Measurements from ENCODE around the gene PIK3C2G. TPM values are rescaled to one million over a fixed set of nuclear protein-coding genes. Genes with fewer than 3 reads are reported as not detected.
A peak's percentile ranks its signal among the peaks of the same experiment; 100 is the strongest.
"Not testable (repeated sequence)": the region's sequence is repeated elsewhere in the genome, so short reads cannot be mapped to it uniquely, and the experiment has no call there.

Gene PIK3C2G
- 17.3 TPM for total RNA-seq

- no peak for ATAC-seq
- no peak for DNase-seq (ENCODE audit: low spot score)
Observed at GRCh38 chr12:18261273-18261672, at the start of gene PIK3C2G. Gene PIK3C2G (plus strand): TSS chr12:18261518. CDS start chr12:18282082, 20,564 bp downstream.

DNA sequence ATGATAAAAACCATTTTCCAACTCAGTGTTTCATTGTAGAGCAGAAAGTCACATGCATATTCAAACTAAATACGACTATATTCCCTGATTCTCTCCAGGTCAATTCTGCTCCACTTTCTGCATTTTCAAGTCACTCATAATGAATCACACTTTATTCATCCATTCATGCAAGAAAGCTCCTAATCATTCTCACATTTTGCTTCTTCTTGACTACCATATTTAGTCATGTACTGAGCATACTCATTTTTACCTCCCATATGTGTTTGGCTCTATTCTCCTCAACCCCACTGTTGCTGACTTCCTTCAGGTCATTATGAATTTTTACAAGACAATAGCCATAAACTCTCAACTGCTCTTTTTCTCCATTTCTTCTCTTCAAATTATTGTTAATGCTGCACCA is 43.4 kb upstream of the PIK3C2G start:
- DNase-seq (ENCODE audit: low spot score) (no peak), ATAC-seq (no peak)

DNA sequence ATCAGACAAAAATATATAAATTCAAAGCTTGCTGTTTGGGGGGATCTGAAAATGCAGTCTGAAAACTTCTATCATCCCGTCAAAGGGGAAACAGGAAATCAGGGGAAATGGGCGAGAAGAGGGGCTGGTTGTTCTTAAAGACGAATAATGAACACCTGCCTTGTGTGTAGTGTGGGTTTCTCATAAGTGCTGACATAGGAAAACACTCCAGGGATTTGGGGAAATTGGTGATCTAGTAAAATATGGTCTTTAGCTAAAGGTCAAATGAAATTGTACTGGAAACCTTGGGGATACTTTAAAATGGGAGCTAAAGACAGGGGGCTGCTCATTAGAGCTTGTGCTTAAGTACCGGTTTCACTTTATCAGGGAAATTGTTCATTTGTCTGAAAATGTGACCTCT is 39.6 kb upstream of the PIK3C2G start:
- DNase-seq (ENCODE audit: low spot score) (no peak), ATAC-seq (no peak)

- peak; percentile 54 for ATAC-seq
- no peak for DNase-seq (ENCODE audit: low spot score)
Observed at GRCh38 chr12:18222699-18223098, 38.6 kb upstream of the PIK3C2G start.

DNA sequence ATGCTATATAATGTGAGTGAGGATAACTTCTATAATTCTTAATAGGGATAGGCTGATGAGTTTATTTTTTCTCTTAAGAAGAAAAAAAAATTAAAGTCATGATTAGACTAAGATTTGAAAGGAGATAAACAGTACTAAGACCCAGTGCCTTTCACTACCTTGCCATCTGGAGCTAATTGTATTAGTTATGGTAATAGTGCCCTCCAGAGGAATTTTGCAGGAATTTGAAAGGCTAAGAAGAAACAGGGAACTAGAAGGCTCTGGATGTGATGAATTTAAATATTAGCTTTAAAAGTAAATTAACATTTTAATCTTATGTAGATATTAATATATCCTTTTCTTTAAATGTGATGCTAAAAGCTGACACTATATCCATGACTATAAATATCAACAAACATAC is 36.6 kb upstream of the PIK3C2G start:
- ATAC-seq: peak; percentile 89
- no peak for DNase-seq (ENCODE audit: low spot score)

DNA sequence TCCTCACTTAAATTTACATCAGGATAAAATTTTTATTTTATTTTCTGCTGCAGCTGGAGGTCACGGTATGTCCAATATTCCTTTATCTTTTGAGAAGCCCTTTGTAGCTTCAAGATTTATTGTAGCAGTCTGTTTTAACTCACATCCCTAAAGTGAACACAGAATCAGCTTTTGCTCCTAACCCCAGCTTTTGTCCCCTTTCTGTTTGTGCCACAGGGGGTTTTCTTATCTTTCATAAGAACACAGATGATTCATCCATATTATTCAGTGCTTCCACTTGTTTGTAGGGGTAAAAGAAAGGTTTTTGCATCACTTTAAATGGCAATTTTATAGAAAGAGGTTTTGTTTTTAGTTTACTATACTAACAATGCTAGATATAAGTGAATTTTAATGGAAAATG is 21.8 kb upstream of the PIK3C2G start:
- DNase-seq (ENCODE audit: low spot score): no peak
- no peak for ATAC-seq

- DNase-seq (ENCODE audit: low spot score): peak; percentile 70
- peak; percentile 80 for ATAC-seq
Observed at GRCh38 chr12:18242380-18243089, 18.8 kb upstream of the PIK3C2G start.

DNA sequence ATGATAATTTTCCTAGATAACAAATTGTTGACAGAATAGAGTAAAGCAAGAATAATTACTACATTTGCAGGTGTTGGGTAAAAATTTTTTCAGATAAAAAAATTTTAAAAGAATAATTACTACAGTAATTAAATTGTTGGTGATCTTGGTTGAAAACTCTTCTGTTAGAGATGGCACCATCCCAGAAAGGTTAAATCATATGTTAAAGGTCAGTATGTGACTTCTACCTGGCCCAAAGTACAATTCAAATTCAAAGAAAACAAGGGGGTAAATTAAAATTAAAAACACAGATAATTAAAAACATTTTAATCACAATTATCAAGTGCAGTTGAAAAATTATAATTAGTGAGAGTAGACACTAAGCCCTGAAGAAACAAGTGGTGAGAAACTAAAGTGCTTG is 18.1 kb upstream of the PIK3C2G start:
- DNase-seq (ENCODE audit: low spot score): no peak
- ATAC-seq: peak; percentile 52

DNA sequence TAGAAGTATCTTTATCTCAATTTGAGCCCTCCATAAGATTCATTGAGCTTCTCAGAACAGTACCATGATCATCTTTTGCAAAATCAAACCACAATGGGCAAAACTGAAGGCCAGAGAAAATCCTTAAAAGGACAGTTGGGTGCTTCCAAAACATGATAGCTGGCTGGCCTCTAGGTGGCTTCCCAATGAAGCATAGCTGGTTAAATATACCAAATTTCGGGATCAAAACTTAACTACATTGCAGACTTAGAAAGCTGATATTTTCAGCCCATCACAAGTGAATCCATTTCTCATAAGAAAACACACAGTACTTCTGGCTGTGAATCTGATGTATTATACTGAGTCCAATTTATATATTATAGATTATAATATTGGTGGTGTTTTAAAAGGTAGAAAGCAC is 15.3 kb upstream of the PIK3C2G start:
- DNase-seq (ENCODE audit: low spot score) (no peak), ATAC-seq (peak; percentile 18)

DNA sequence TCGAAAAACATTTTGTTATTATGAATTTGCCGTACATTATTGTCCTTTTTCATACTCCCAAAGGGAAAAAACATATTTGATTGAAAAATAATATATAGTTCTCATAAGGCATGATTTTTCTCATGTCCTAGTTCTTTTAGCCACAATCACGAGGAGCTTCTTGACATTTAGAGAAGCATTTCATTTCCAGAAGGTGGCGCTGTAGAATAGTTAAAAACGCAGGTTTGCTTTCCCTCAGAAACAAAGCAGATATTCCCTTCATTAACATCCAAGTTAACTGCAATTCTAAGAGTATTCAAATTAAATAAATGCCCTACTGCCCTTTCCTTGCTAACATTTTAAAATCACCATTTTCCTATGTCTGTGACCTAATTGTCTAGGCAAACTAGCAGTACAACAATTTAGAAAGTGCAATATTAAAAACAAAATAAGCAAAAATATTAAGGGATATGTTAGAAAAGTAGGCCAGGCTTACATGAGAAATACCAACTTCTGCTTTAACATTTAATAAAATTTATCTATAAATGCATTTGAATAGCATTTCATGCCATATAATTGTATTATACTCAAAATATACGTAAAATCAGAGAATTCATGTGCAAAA is 10.9 kb upstream of the PIK3C2G start:
- DNase-seq (ENCODE audit: low spot score) (no peak), ATAC-seq (peak; percentile 83)

GRCh38 chr12:18254081-18254480 is 7.2 kb upstream of the PIK3C2G start:
- DNase-seq (ENCODE audit: low spot score) (no peak), ATAC-seq (no peak)

DNA sequence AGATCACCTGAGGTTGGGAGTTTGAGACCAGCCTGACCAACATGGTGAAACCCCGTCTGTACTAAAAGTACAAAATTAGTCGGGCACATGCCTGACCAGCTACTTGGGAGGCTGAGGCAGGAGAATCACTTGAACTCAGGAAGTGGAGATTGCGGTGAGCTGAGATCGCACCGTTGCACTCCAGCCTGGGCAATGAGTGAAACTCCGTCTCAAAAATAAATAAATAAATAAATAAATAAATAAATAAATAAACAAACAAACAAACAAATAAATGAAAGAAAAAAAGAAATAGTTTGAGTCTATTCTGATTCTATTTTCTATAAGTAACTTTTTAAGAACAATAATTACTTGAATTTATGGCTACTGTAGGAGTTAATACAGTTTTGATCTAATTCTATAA is 6.3 kb upstream of the PIK3C2G start:
- ATAC-seq; DNase-seq (ENCODE audit: low spot score): not testable (repeated sequence)

GRCh38 chr12:18257251-18257650 is 4.1 kb upstream of the PIK3C2G start:
- DNase-seq (ENCODE audit: low spot score): no peak
- peak; percentile 32 for ATAC-seq

DNA sequence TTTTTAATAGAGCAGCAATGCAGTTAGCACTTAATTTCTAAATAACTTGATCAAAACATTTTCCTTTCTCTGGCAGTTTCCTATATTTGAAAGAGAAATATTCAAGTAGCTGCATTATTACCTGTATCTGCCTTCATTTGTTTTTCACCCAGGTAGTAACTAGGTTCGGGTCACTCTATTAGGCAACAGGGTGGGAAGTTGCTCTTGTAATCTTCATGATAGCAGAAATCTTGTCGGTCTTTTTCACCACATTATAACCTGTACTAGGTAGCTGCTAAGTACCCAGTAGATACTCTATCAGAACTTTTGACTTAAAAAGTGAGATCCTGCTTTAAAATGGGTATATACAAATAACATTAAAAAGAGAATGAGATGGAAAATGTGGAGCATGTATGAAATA is 2.4 kb upstream of the PIK3C2G start:
- ATAC-seq: peak; percentile 61
- no peak for DNase-seq (ENCODE audit: low spot score)

- ATAC-seq: peak; percentile 74
- DNase-seq (ENCODE audit: low spot score): no peak
Observed at GRCh38 chr12:18259906-18260682, 1.2 kb upstream of the PIK3C2G start.

DNA sequence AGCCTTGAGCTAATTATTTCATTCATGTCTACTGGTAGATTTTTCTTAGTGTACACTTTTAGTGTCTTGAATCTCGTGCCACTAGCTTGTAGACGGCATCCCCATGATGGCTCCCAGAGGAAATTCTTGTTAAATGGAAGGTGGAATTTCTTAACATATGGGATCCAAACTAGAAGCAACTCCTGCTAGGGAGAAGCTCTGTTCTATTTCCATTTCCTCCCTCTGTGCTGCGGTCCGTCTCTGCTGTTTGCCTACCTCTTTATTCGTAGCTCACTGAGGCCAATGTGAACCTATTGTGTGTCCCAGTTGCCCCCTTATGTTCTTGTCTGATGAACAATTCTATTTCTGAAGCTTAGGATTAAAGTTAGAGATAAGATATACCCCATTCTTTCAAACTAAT is 588 bp downstream of the PIK3C2G start:
- no peak for DNase-seq (ENCODE audit: low spot score)
- ATAC-seq: no peak

DNA sequence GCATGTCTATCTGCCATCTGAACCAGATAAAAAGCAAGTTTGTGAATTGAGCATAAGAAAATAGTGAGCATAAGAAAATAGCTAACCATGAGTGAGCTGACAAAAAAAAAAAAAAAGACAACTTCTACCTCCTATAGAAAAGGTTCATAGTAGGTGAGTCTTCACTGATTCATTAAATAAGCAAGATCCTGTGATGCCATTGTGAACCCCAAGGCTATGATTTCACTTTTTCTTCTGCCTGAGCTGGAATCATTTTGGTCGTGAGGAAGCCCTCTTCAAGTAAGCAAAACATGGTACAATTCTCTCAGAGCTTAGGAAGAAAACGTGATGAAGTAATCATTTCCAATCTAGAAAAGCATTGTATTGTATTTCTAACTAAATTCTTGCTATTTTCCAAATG is 1.2 kb downstream of the PIK3C2G start:
- no peak for ATAC-seq

GRCh38 chr12:18264581-18265075 is 3.3 kb downstream of the PIK3C2G start:
- no peak for ATAC-seq
- no peak for DNase-seq (ENCODE audit: low spot score)

More for the DNA sequence above, 1.2 kb downstream of the PIK3C2G start:
- no peak for DNase-seq (ENCODE audit: low spot score)

DNA sequence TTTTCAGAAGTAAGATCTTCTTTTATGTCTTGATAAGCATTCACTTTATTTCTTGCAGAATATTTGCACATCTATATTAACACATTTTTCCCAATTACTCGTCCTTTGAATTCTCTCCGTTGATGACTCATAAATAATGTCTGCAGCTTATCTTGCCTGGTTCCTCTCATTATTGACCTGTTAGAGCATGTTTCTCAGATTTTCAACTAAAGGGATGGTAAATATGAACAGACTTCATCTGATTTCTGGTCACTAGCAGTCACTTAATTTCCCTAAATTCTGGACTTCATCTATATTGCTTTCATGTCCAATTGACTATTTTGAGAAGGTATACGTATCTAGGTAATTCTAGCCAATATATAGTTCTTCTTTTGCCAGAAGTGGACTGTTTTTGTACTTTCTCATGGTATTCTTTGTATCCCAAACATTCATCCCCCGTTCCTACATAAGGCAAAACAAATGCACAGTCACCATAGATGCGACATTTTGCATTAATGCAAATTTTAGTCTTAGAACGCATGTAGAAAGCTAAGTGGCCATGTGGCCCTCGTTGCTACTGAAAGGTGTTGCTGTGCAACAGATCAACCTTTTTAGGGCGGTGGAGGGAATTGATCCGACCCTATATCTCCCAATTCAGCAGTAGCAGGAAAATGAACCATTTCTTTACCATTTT is 6.2 kb downstream of the PIK3C2G start:
- ATAC-seq (no peak), DNase-seq (ENCODE audit: low spot score) (no peak)

- DNase-seq (ENCODE audit: low spot score) (no peak), ATAC-seq (no peak)
Observed at GRCh38 chr12:18270958-18271460, 9.7 kb downstream of the PIK3C2G start.

DNA sequence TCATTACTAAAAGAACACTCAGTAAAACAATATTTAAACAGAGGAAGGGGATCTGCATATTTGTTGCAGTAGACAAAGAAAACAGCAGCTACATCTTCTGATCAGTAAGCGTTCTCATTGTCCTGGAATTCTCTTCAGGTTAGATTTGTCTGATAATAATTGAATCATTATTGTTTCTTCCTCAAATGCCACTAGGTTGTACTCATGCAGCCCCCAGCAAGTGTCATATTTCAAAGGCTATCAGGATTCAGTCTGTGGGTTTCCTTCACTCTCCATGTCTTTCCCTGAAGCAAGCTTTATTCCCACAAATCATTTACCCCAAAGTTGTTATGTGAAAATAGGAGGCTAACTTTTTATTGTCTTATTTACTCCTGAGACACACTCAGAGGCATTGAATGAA is 14.7 kb downstream of the PIK3C2G start:
- no peak for ATAC-seq
- no peak for DNase-seq (ENCODE audit: low spot score)

Data from left lobe of liver (tissue), 2 donors.